GM10266 (cell line): ENCODE data around the gene DDTL.
"Not testable (repeated sequence)": the region's sequence is repeated elsewhere in the genome, so short reads cannot be mapped to it uniquely, and the experiment has no call there.

ENCODE experiments used
- DNase-seq: peaks from one replicate; pipeline ENCODE4 v3.0.0; 2012; ENCODE audit errors: extremely low spot score
- TF ChIP-seq, protein P1 (sequence below): IDR thresholded peaks from 2 replicates; pipeline ENCODE4 v1.5.1; 2012; ENCODE audit warnings: mild to moderate bottlenecking, low read depth; ENCODE audit not compliant: control insufficient read depth, insufficient read depth; ENCODE audit errors: missing control alignments

Gene DDTL

GRCh38 chr22:23966568-23966967 is at the start of gene DDTL:
Gene DDTL, plus strand, starts transcription at chr22:23966888. Its CDS starts 27 bp downstream, at chr22:23966915.
- DNase-seq = not testable (repeated sequence)

- not testable (repeated sequence) for DNase-seq
These were observed 46.4 kb upstream of the DDTL start for GRCh38 chr22:23920267-23920611.

- DNase-seq = not testable (repeated sequence)
These were observed 45.0 kb upstream of the DDTL start for GRCh38 chr22:23921586-23922201.

GRCh38 chr22:23922921-23923320 is 43.8 kb upstream of the DDTL start:
- TF ChIP-seq, protein P1, sequence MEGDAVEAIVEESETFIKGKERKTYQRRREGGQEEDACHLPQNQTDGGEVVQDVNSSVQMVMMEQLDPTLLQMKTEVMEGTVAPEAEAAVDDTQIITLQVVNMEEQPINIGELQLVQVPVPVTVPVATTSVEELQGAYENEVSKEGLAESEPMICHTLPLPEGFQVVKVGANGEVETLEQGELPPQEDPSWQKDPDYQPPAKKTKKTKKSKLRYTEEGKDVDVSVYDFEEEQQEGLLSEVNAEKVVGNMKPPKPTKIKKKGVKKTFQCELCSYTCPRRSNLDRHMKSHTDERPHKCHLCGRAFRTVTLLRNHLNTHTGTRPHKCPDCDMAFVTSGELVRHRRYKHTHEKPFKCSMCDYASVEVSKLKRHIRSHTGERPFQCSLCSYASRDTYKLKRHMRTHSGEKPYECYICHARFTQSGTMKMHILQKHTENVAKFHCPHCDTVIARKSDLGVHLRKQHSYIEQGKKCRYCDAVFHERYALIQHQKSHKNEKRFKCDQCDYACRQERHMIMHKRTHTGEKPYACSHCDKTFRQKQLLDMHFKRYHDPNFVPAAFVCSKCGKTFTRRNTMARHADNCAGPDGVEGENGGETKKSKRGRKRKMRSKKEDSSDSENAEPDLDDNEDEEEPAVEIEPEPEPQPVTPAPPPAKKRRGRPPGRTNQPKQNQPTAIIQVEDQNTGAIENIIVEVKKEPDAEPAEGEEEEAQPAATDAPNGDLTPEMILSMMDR = no peak
- DNase-seq = no peak

GRCh38 chr22:23925020-23925606 is 41.6 kb upstream of the DDTL start:
- TF ChIP-seq, protein P1 = no peak
- no peak for DNase-seq

- no peak for DNase-seq
- TF ChIP-seq, protein P1 = no peak
These were observed 40.1 kb upstream of the DDTL start for GRCh38 chr22:23926561-23926960.

GRCh38 chr22:23938328-23939016 is 28.2 kb upstream of the DDTL start:
- no peak for DNase-seq
- TF ChIP-seq, protein P1 = no peak

GRCh38 chr22:23939017-23939357 is 27.7 kb upstream of the DDTL start:
- DNase-seq = no peak
- TF ChIP-seq, protein P1 = no peak

- DNase-seq = not testable (repeated sequence)
These were observed 26.5 kb upstream of the DDTL start for GRCh38 chr22:23940166-23940565.

DNA sequence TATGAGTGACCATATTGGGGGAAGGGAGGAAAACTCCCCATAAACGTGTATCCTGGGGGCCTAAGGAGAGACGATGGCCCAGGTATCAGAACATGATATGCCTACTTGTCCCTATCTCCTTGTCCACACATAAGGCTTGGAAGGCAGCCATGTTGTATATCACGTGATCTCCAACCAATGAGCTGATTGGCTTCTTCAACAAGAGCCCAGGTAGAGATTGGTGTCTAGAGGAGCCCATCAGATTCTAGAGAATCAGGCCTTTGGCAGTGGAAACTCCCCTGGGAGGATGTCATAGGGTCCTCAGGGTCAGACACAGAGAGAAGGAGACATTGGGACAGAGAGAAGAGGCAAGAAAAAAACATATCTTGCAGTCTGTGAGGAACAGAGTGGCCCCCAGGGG is 19.3 kb upstream of the DDTL start:
- DNase-seq = not testable (repeated sequence)

DNA sequence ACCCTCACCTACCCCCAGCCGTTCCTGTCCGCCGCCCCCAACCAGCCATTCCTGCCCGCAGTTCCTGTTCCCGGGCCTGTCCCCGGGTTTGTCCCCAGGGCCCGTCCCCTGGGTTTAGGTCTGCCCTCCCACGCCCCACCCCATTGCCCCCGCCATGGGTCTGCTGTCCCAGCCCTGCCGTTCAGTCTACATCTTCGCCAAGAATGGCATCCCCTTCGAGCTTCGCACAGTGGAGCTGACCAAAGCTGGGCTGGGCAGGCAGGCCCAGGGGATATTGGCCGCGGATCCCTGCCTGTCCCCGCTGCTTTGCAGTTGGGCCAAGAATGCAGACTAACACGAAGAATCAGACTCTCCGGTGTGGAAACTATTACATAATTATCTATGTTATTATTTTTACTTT is 16.9 kb upstream of the DDTL start:
- DNase-seq = not testable (repeated sequence)

DNA sequence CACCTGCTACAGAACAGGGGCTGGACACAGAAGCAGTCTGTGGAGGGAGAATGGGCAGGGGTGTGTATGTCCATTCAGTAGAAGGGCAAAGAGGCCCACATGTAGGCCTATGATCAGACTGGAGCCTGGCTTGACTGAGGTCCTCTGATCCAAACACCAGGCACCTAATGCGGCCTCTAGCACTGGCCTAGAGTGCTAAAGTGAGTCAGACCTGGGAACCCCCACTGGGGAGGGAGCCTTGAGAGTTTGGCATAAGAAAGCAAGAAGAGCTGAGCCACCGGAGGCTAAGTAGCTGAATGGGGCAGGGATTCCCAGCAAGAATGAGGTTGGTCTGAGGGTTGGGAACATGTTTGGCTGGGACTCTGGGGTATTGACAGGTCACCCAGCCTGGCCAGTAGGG is 15.3 kb upstream of the DDTL start:
- not testable (repeated sequence) for DNase-seq

DNA sequence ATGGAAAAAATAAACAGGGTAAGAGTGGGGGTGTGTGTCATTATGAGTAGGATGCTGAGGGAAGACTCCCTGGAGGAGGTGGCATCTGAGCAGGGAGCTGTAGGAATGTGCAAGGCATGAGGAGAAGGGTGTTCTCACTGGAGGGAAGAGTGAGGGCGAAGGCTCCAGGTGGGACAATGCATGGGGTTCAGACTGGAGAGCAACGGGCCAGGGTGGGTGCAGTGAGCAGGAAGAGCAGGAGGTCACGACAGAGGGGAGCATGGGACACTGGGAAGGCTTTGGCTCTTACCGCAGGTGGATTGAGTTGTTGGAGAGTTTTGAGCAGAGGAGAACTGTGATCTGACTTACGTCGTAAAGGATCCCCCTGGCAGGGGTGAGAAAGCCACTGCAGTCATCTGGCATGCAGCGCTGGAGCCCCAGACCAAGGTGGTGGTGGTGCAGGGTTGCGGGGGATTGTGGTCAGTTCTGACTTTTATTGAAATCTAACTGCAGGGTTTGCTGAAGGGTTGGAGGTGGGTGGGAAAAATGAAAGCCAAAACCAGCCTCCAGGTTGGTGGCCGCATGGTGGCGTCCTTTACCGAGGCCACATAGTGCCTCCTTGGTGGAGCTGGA is 13.8 kb upstream of the DDTL start:
- not testable (repeated sequence) for DNase-seq

DNA sequence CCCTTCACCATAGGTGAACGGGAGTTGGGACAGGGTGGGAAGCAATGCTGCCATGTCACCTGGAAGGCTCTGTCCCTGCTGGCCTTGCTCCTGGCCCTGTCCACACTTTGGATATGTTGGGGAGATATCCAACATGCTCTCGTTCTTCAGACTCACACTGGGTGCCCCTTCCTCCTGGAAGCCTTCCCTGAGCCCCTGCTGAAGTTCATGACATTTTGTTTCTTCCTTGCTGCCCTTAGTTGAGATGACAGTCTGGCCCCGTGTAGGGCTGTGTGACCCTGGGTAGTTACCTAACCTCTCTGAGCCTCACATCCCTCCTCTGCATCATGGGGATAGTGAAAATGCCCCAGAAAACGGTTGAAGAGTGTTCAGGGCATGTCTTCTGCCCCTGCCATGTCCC is 13.2 kb upstream of the DDTL start:
- not testable (repeated sequence) for DNase-seq
